OCI-M1 (cell line): ENCODE data around the gene CHST2.

Experiments
- DNase-seq: peaks from one replicate; lab custom pipeline; 2025; lab: John Stamatoyannopoulos, UW

Gene CHST2

DNA sequence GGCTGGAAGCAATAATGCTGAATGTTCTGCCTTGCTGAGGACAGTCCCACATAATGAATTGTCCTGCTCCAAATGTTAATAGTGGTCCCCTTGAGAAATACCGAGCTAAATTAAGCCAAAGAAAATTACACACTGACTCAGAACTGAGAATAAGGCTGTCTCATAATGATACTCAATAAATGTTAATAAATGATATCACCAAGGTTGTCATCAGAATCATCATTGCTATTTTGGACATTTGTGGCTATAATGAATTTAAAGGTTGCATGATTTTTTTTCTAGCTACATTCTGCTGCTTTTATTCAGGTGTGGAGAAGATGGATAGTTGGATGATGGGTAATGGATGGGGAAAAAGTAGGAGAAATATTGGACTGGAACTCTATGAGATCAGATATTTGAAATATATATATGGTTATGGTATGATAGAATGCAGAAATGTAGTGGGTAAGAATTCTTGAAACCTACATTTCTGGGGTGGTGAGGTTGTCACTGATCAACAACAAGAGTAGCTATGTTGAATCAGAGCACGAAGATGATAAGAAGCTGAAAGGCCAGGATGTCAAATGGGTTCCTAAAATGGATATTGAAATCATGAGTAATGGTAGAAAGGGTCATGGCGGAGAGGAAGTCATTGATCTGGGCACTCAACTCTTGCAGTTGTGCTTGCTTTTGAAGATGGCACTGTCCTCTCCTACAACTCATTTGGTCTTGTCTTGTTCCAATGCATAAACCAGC is 12.8 kb downstream of the CHST2 start:
- no peak for DNase-seq

DNA sequence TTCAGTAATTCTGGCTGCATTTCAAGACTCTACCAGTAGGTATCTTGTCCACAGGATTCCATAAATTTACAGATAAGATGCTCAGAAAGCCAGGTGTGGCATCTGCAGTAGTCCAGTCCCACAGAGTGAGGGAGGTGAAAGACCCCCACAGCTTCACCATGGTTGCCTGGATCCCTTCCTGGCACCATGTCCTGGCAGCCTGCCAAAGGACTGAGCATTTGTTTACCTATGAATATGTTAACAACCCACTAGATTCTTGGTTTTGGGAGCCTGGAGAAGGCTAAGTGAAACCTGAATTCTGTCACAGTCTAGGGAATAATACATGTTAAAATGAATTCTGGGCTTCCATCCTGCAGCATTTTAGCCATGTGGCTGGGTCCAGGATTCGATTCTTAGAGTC is 14.9 kb downstream of the CHST2 start:
- DNase-seq, result no peak

DNA sequence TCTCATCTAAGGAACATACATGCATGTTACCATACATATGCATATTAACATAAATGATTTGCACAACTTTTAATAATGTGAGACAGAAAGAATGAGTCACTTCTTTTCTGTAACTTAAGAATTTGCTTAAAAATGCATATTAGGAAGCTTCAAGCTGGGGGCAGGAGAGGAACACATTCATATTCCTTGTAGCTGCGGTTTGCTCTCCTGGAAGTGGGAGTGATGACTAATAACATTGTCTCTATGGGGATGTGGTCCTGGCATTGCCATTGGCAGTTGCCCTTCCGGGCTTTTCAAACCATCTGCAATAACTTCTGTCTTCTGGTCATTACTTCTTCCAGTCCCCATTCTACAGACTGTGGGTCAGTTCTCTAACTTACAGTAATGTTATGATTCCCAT is 15.6 kb downstream of the CHST2 start:
- peak; percentile 20 for DNase-seq

DNA sequence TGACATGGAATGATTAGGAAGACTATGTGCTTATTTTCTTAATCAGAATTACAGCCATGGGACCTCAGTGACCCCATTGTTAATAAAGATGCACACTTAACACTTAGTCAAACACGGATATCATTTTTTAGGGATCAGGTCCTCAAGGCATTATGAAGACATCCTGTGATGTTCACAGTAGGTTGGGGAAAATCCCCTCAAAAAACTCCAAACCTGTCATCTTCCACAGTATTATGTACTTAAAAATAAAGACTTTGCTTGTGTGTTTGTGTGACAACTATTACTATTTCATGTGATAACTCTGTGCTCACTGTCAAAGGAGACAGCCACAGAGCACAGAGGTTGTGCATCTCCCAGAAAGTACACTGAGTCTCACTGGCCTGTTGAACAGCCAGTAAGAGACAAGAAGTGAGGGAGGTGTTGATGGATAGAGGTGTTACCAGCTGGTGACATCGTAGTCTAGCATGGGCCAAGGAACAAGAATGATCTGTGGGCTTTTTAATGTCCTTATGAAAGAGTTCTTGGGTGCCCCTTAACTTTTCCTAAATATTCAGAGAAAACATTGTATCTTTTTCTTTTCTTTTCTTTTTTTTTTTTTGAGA is 18.0 kb downstream of the CHST2 start:
- no peak for DNase-seq

DNA sequence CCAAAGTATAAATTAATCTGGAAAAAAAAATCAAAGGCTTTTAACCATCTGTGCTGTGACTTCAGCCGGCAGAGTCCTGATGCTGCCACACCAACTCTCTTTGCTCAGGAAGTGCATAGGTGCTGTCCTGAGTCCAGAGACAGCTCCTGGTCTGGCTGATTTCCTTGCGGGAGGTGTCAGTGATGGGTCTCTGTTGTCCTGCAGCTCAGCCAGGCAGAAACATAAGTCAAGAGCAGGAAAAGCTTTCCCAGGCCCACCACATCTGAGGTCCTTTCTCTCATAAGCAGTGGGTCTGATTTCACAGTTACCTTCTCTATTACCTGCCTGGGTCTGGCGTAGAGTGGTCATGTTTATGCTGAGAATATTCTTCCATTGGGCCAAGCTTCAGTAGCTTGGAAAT is 19.4 kb downstream of the CHST2 start:
- no peak for DNase-seq

DNA sequence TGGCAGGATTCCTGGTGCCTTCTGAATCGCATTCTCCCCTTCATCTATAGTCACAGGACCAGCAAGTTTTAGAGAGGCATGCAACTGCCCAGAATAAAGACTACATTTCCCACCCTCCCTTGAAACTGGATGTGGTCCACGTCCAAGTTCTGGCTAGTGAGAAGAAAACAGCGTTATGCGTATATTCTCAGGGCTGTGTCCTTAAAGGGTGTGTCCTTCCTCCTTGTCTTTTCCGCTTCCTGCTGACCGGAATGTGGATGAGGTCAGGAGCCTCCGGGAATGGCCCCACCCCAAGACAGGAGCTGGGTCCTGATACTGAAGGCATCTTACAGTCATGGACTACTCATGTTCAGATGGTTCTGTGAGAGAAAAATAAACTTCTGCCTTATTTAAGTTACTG is 20.2 kb downstream of the CHST2 start:
- no peak for DNase-seq

DNA sequence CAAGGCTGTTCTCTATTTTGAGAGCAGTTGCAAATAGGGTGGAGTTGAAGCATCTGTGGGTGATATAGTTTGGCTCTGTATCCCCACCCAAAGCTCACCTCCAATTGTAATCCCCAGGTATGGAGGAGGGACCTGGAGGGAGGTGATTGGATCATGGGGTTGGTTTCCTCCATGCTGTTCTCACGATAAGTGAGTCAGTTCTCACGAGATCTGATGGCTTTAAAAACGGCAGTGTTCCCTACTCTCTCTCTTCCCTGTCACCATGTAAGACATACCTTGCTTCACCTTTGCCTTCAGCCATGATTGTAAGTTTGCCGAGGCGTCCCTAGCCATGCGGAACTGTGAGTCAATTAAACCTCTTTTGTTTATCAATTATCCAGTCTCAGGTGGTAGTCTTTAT is 21.0 kb downstream of the CHST2 start:
- DNase-seq, result no peak

DNA sequence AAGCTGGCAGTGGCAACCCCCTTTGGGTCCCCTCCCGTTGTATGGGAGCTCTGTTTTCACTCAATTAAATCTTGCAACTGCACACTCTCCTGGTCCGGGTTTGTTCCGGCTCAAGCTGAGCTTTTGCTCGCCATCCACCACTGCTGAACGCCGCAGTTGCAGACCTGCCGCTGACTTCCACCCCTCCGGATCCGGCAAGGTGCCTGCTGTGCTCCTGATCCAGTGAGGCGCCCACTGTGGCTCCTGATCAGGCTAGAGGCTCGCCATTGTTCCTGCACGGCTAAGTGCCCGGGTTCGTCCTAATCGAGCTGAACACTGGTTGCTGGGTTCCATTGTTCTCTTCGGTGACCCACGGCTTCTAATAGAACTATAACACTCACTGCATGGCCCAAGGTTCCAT is 22.8 kb downstream of the CHST2 start:
- no peak for DNase-seq

DNA sequence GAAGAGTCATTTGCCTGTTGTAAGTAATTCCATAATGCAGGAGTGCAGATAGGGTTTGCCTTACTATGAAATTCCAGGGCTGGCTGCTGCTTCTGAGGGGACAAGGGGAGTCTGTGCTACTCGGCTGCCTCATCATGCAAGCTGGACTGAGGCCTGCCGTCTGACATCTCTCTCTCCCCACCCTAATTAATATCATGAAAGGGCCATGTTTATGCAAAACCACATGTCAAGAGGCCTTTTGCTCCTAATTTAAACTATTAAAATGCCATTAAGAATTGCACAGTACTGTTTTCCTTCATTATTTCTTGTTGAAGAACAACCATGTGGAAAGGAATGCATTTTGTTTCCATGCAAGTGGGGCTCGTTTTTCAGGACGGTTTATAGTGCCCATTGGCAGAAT is 26.3 kb downstream of the CHST2 start:
- DNase-seq, result no peak

DNA sequence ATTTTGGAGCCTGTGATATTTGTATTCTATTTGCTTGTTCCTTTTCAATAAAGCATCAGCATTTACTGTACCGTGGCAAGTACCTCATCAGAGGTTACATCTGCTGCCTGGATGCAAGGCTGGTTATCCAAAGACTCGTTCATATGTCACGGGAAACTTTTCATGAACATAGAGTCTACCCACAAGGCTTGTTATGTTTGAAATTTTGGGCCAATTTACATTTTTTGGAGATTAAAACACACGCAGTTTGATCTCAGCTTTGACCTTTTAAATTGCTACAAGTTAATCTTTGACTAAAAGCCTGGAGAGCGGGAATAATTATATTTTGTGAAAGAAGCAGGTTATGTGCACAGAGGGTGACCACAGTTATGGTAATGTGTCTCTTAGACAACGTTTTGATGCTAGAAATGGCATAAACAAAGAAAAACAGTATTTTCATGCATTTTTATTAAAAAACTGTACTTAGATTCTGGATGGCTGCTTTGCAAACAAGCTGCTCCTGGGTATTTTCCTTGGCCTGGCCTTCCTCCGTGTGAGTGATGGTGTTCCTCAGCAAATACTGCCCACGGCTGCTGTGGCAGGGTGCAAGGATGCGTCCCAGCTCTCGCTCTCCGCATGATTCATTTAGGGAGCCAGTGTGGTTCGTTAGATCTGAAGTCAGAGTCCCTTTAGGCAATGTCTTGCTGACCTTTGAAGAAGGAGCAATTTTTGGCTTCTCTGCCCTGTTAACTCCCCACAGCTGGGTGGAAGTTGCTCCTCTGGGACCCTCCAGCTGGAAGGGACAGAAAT is 27.1 kb downstream of the CHST2 start:
- no peak for DNase-seq

DNA sequence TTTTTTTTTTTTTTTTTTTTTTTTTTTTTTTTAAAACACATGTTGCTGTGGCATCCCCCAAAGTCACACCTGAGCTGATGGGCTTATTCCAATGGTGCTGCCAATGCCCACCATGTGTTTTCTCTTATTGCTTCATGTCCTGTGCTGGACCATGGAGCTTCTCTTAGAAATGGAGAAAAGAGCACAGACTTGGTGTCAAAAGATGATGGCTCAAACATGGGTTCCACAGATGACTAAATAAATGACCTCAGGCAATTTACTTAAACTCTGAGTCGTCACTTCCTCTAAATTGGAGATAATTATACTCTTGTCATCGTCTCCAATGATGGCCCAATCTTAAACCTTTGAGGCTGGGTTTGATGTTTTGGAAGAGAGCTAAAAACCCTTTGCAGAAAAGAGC is 28.1 kb downstream of the CHST2 start:
- DNase-seq, result no peak

DNA sequence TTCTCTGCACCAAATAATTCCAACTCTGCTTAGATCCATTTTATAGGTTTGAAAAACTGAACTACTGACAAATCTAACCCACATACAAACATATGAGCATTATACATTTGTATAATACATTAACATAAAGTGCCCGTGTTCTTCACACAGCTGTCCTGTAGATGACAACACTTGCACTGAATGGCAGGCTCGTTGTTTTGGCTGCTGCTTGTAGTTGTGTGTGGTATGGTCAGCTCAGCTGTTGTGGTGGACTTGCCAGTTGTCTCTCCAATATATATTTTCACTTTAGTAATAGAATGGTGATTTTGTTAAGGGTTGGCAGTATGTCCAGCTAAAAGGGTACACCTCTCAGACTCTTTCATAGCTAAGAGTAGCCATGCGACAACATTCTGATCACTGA is 30.5 kb downstream of the CHST2 start:
- DNase-seq, result no peak

DNA sequence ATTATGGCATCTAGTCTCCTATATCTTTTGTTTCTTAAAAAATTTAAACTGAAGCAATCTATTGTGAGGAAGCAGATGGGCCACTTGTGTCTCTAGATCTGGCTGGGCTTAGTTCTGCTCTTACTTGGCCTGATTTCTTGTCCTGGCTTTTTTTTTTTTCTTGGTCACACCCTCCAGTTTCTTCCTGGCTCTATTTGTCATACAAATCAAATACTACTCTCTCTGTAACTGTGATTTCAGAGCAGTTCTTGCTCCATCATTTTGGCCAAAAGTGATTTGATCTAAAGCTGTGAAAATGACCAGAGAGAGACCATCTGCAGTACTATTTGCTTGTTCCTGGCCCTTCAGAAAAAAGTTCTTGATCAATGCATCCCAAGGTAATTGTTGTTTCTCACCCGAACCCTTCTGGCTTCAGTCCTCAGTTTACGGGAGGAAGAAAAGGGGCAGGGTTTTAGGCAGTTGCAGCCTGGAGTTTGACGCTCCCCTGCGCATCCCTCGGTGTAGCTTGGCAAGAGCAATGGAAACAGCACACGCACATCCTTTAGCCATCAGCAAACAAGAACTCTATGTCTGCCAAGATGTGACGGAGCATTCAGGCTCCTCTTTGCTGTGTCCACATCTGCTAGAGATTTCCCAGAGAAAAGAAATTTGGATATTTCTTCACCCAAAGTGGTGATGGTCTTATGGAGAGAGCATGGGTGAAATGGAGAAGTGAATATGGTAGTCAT is 31.6 kb downstream of the CHST2 start:
- no peak for DNase-seq

DNA sequence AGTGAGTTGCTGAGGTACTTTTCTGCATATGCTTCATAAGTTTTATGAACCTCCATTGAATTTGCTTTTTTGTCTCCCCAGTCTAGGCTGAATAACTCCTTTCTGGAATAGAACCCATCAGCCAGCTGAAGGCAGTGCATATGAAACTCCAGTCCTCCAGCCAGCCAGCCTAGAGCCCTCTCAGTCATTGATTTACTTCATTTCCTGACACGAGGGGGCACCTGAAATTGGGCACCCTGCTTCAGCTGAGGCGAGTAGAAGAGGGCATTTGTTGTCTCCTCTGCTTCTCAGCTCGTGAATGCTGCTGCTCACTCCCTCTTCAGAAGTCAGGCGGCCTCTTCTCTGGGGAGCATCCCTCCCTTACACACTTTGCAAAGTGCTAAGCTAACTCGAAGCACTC is 32.5 kb downstream of the CHST2 start:
- DNase-seq, result no peak

DNA sequence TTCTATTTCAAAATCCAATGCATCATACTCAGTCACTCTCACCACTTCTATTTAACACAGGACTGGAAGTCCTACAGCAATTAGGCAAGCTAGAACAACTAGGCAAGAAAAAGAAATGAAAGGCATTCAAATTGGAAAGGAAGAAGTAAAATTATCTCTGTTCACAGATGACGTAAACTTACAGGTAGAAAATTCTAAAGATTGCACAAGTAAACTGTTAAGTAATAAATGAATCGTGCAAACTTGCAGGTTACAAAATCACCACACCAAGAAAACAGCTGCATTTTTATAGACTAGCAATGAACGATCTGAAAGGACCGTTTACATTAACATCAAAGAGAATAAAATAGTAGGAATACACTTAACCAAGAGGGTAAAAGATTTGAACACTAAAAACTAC is 36.2 kb downstream of the CHST2 start:
- no peak for DNase-seq

DNA sequence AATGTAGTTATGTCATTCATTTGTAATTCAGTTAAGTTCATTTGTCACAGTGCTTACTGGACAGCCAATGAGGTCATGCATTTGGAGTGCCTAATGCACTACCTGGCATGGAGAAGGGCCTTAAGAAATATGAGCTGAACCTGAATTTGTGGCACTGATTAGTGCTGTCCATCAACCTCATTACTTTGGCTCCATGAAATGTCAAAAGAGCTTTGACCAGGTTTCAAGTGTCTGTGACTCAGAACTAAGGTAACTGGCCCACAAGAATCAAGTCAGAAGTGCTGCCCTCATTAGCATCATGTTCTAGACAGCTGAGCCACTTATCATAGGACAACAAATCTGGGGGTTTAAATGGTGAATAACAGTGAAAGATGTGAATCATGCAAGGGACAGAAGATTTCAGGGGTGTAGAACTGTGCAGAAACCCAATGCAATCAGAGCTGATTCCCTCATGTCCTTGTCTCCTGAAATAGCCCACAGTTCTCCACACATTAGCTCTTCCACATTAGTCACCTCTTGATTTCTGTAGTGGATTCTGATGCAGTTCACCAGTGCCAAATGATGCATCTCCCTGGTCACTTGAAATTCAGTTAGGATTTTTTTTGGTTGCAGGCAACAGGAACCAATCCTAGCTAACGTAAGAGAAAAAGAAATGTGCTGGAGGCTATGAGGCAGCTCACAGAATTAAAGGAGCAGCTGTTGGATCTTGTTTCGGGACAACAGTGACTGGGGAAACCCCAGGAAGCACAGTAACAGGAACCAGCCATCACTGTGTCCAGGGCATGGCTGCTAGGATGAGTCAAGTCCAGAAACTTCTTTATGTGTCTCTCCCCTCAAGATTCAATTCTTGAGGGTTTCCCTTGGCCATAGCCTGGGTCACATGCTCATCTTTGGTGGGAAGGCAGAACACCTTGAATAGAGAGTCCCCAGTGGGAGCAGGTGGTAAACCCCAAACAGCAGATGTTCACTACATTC is 38.7 kb downstream of the CHST2 start:
- no peak for DNase-seq

DNA sequence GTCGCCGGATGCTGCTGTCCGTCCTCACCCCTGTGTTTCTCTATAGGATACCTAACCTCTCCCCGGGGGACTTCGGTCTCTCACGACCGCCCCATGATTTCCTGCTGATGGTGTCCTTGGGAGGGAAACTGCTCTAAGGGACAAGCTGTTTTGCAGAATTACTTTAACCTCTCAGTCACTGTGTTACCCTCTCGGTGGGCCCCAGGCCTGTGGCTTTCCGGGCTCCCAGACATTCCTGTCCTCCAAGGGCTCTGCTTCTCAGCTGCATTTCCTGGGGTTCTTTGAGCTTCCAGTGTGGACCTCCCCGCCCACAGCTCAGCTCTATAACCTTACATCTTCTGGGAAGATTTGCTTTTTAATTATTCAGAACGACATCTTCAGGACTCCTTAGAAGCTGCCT is 40.9 kb downstream of the CHST2 start:
- no peak for DNase-seq

DNA sequence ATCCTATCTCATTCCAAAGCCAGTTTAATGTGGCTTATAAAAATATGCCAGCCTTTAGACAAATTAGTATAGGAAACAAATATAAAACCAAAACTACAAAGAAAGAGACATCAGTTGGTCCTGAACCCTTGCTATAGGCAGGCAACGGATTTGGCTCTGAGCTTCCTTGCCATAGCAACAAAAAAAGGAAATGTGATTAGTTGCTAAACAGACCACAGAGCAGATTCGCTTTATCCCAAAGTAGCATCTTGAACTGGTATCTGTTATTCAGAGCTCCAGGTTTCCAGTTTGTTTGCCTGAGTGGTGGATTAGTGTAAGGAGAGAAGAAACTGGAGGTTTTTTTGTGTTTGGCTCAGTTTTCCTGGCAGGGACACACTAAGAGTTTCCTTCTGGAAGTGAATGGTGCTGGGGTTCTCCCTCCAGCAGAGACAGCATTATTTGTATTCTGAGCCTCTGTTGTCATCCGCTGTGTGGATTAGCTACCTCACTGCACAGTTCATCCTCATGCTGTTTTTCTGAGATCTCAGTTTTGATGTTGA is 44.1 kb downstream of the CHST2 start:
- peak; percentile 8 for DNase-seq

DNA sequence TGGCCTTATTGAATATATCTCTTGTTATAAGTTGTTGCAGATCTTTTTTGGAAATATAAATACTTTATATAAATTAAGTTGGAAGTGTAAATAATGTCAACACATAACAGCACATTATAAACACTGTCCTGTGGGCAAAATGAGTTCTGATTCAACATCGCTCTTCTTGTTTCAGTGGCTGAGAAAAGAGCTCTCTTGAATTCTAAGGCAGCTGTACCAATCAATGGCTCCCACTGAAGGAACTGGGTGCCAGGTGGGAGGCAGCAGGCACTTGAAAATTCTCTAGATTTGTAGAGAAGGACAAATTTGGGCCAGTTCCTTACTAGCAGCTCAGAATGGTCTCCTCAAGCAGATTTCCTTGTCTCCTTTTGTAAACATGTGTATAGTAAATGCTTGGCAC is 45.6 kb downstream of the CHST2 start:
- DNase-seq, result no peak

DNA sequence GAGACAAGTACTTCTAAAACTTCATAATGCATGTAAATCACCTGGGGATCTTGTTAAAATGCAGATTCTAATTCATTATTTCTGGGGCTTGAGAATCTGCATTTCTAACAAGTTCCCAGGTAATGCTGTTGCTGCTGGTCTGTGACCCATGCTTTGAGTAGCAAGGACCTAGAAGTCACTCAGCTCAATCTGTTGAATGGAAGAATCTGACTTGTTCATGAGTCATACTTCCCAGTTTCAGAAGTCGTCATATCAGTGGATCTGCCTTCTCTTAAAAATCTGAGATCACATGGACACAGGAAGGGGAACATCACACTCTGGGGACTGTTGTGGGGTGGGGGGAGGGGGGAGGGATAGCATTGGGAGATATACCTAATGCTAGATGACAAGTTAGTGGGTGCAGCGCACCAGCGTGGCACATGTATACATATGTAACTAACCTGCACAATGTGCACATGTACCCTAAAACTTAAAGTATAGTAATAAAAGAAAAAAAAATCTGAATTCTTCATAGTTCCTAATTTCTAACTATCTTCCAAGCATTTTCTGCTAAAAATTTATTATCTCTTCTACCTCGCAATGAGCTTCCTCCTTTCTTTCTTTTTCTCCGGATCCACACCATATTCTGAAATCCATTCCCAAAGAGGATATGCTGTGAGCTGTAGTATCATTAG is 46.2 kb downstream of the CHST2 start:
- DNase-seq, result peak; percentile 81

DNA sequence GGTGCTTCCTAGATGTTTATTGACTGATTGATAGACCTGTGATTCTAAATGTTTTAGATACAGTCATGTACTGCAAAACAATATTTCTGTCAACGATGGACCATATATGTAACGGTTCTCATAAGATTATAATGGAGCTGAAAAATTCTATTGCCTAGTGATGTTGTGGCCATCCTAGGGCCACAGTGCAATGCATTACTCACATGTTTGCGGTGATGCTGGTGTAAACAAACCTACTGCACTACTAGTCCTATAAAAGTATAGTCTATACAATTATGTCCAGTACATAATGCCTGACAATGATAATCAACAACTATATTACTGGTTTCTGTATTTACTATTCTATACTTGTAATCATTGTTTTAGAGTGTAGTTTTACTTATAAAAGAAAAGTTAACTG is 46.8 kb downstream of the CHST2 start:
- DNase-seq, result no peak
